Measurements from ENCODE around the gene EXOG.

Gene EXOG

DNA sequence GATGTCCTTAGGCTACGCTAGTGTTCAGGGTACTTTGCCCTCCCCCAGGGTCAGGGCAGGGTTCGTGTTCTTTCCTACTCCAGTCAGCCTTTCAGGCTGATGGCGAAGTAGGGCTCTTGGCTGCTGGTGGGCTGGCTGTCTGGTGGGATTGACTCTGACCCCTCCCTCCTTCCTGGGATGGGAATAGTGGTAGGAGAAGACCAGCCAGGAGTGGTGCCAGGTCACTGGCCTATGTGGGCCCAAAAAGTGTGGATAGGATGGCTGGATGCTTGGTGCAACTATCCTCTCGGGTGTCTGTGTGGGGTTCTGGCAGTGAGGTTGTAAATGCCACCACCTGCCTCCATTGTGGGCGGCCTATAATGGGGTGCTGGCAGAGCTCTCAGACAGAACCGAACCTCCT, 20.4 kb upstream of the EXOG start:
- Histone ChIP-seq H3K27me3 (ENCODE audit: insufficient read depth, low read depth, severe bottlenecking) (no peaks in the 10 kb centered on the region), H3K36me3 (peaks cover 22% of the 10 kb centered on the region), H3K27ac (no peak overlapping the region), H3K4me3 (ENCODE audit: low read depth, low read length) (no peak overlapping the region), H3K9me3 (ENCODE audit: severe bottlenecking) (no peaks in the 10 kb centered on the region)
- DNase-seq = no peak
- TF ChIP-seq, protein P1, sequence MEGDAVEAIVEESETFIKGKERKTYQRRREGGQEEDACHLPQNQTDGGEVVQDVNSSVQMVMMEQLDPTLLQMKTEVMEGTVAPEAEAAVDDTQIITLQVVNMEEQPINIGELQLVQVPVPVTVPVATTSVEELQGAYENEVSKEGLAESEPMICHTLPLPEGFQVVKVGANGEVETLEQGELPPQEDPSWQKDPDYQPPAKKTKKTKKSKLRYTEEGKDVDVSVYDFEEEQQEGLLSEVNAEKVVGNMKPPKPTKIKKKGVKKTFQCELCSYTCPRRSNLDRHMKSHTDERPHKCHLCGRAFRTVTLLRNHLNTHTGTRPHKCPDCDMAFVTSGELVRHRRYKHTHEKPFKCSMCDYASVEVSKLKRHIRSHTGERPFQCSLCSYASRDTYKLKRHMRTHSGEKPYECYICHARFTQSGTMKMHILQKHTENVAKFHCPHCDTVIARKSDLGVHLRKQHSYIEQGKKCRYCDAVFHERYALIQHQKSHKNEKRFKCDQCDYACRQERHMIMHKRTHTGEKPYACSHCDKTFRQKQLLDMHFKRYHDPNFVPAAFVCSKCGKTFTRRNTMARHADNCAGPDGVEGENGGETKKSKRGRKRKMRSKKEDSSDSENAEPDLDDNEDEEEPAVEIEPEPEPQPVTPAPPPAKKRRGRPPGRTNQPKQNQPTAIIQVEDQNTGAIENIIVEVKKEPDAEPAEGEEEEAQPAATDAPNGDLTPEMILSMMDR (IDR thresholded peaks at IDR 0.05; ENCODE audit: low read depth, low read length) = no peak

DNA sequence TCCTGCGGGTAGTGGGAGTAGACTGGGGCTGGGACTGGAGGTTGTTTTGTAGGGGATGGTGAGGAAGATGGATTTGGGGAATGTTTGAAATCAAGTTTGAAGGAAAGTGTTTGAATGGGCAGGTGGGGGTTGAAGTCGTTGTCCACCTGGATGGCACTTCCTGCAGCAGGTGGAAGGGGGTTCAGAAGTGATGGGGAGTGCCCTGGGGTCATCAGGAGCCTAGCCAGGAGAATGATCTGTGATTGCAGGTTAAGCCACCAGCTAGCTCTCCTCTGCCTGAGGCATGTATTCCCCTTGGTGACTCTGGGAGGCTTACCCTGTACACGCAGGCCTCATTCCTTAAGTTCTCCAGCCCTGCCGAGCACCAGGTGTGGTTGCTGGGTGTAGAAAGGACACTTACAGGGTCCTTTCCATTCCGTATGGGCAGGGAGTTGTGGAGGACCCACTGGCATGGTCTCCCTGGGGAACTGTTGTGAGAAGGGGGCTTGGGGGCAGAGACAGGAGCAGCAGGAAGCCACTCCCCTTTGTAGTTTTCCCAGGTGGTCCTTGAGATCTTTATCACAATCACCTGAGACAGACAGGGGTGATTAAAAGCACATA, 19.9 kb upstream of the EXOG start:
- Histone ChIP-seq H3K4me3 (ENCODE audit: low read depth, low read length) (no peak overlapping the region), H3K36me3 (peaks cover 28% of the 10 kb centered on the region), H3K9me3 (ENCODE audit: severe bottlenecking) (no peaks in the 10 kb centered on the region), H3K27me3 (ENCODE audit: insufficient read depth, low read depth, severe bottlenecking) (no peaks in the 10 kb centered on the region), H3K27ac (no peak overlapping the region)
- TF ChIP-seq, protein P1 (IDR thresholded peaks at IDR 0.05; ENCODE audit: low read depth, low read length) = no peak
- no peak for DNase-seq

DNA sequence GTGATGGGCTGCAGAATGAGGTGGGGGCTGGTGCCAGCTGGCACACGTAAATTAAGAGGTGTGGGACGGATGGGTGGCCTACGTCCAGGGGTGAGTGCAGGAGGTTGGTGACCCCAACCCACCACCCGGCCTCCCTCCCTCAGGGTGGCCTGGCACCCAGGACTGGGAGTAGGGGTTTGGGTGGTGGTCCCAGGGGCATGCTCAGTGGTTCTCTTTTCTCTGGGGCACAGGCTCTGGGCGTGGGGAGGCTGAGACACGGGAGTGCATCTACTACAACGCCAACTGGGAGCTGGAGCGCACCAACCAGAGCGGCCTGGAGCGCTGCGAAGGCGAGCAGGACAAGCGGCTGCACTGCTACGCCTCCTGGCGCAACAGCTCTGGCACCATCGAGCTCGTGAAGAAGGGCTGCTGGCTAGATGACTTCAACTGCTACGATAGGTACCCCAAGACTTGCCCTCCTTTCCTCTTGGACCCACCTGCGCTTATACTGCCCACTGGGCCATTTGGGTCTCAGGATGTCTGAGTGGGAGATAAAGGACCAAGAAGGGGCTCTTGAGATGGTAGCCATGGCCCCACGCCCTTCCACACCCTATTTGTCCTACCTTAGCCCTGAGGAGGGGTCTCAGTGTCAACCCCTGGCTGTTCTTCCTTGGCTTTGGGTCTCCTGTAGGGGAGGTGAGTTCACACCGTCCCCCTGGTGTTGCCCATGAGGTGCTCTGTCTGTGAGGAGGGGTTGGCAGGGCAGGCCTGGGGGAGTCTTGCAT, 18.9 kb upstream of the EXOG start:
- no peaks in the 10 kb centered on the region for H3K9me3 ChIP-seq (ENCODE audit: severe bottlenecking)
- H3K36me3 ChIP-seq = peaks cover 38% of the 10 kb centered on the region
- no peak overlapping the region for H3K27ac ChIP-seq
- no peak for DNase-seq
- no peaks in the 10 kb centered on the region for H3K27me3 ChIP-seq (ENCODE audit: insufficient read depth, low read depth, severe bottlenecking)
- TF ChIP-seq, protein P1 (IDR thresholded peaks at IDR 0.05; ENCODE audit: low read depth, low read length) = no peak
- H3K4me3 ChIP-seq (ENCODE audit: low read depth, low read length) = no peak overlapping the region

DNA sequence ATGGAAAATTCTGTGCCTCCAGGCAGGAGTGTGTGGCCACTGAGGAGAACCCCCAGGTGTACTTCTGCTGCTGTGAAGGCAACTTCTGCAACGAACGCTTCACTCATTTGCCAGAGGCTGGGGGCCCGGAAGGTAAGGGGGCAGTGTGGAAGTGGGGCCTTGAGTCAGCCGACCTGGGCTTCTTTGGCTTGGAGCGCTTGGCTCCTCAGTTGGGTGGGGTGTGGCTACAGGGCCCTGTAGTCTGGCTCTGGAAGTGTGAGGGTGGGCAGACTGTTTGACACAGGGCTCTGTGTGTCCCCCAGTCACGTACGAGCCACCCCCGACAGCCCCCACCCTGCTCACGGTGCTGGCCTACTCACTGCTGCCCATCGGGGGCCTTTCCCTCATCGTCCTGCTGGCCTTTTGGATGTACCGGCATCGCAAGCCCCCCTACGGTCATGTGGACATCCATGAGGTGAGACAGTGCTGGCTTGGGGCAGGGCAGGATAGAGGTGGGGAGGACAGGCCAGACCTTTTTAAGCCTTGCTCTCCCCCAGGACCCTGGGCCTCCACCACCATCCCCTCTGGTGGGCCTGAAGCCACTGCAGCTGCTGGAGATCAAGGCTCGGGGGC, 18.2 kb upstream of the EXOG start:
- no peaks in the 10 kb centered on the region for H3K9me3 ChIP-seq (ENCODE audit: severe bottlenecking)
- TF ChIP-seq, protein P1 (IDR thresholded peaks at IDR 0.05; ENCODE audit: low read depth, low read length) = no peak
- H3K4me3 ChIP-seq (ENCODE audit: low read depth, low read length) = no peak overlapping the region
- peaks cover 45% of the 10 kb centered on the region for H3K36me3 ChIP-seq
- DNase-seq = no peak
- H3K27me3 ChIP-seq (ENCODE audit: insufficient read depth, low read depth, severe bottlenecking) = no peaks in the 10 kb centered on the region
- no peak overlapping the region for H3K27ac ChIP-seq

- no peak for DNase-seq
- H3K27ac ChIP-seq = no peak overlapping the region
- H3K4me3 ChIP-seq (ENCODE audit: low read depth, low read length) = no peak overlapping the region
- TF ChIP-seq, protein P1 (IDR thresholded peaks at IDR 0.05; ENCODE audit: low read depth, low read length) = no peak
- peaks cover 52% of the 10 kb centered on the region for H3K36me3 ChIP-seq
- H3K27me3 ChIP-seq (ENCODE audit: insufficient read depth, low read depth, severe bottlenecking) = no peaks in the 10 kb centered on the region
- H3K9me3 ChIP-seq (ENCODE audit: severe bottlenecking) = no peaks in the 10 kb centered on the region
Measured at GRCh38 chr3:38478901-38479300, 17.2 kb upstream of the EXOG start.
